SK-N-SH treated with all-trans-retinoic acid at 6 μM for 48 hours (cell line): Measurements from ENCODE around the gene DHX38.

Experiments used
- ATAC-seq: fragments of 200-7000 bp; cut with Tn5 transposase; 3 replicates; pipeline ENCODE4 v1.9.1; 2020; ENCODE audit warnings: mild to moderate bottlenecking, moderate library complexity
- ARNTL ChIP-seq: fragments of 450-650 bp; formaldehyde crosslinking; IDR thresholded peaks from 2 replicates; pipeline ENCODE4 v1.5.0; 2020; ENCODE audit warnings: low read depth, mild to moderate bottlenecking, moderate library complexity, borderline replicate concordance
- BACH2 ChIP-seq: fragments of 250-450 bp; sonication (Bioruptor Pico); IDR thresholded peaks from 2 replicates; pipeline ENCODE4 v1.9.0; 2021; ENCODE audit warnings: mild to moderate bottlenecking, borderline replicate concordance
- CREB5 ChIP-seq: fragments of 250-450 bp; sonication (Bioruptor Pico); IDR thresholded peaks from 2 replicates; pipeline ENCODE4 v1.5.1; 2020; ENCODE audit warnings: low read depth, mild to moderate bottlenecking, moderate library complexity
- CSDC2 ChIP-seq: fragments of 250-450 bp; sonication (Bioruptor Pico); IDR thresholded peaks from 2 replicates; pipeline ENCODE4 v1.5.0; 2020; ENCODE audit warnings: mild to moderate bottlenecking, moderate library complexity
- CSRNP3 ChIP-seq: fragments of 250-450 bp; sonication (Bioruptor Pico); IDR thresholded peaks from 2 replicates; pipeline ENCODE4 v1.5.1; 2021; ENCODE audit warnings: mild to moderate bottlenecking, moderate library complexity
- ESRRG ChIP-seq: fragments of 250-450 bp; sonication (Bioruptor Pico); IDR thresholded peaks from 2 replicates; pipeline ENCODE4 v1.6.1; 2021; ENCODE audit warnings: mild to moderate bottlenecking
- GLIS3 ChIP-seq: fragments of 250-450 bp; sonication (Bioruptor Pico); IDR thresholded peaks from 2 replicates; pipeline ENCODE4 v1.5.0; 2020; ENCODE audit warnings: mild to moderate bottlenecking, moderate library complexity
- ISL1 ChIP-seq: fragments of 250-450 bp; sonication (Bioruptor Pico); IDR thresholded peaks from 2 replicates; pipeline ENCODE4 v2.1.2; 2022; ENCODE audit warnings: mild to moderate bottlenecking, moderate library complexity
- PATZ1 ChIP-seq: fragments of 250-450 bp; sonication (Bioruptor Pico); IDR thresholded peaks from 2 replicates; pipeline ENCODE4 v1.8.0; 2020; ENCODE audit warnings: mild to moderate bottlenecking, moderate library complexity, borderline replicate concordance
- POU6F1 ChIP-seq: fragments of 250-450 bp; sonication (Bioruptor Pico); IDR thresholded peaks from 2 replicates; pipeline ENCODE4 v1.8.0; 2021; ENCODE audit warnings: low read depth, mild to moderate bottlenecking, moderate library complexity, borderline replicate concordance
- PPARA ChIP-seq: fragments of 250-450 bp; sonication (Bioruptor Pico); IDR thresholded peaks from 2 replicates; pipeline ENCODE4 v1.5.0; 2020; ENCODE audit warnings: mild to moderate bottlenecking, borderline replicate concordance
- RARB ChIP-seq: fragments of 250-450 bp; sonication (Bioruptor Pico); IDR thresholded peaks from 2 replicates; pipeline ENCODE4 v1.8.0; 2021; ENCODE audit warnings: mild to moderate bottlenecking, moderate library complexity
- SNAI2 ChIP-seq: fragments of 250-450 bp; sonication (Bioruptor Pico); IDR thresholded peaks from 2 replicates; pipeline ENCODE4 v1.5.0; 2020; ENCODE audit warnings: mild to moderate bottlenecking, moderate library complexity
- TCF4 ChIP-seq: fragments of 250-450 bp; sonication (Bioruptor Pico); IDR thresholded peaks from 2 replicates; pipeline ENCODE4 v1.8.0; 2021; ENCODE audit warnings: mild to moderate bottlenecking, moderate library complexity, borderline replicate concordance
- TOX ChIP-seq: fragments of 250-450 bp; sonication (Bioruptor Pico); IDR thresholded peaks from 2 replicates; pipeline ENCODE4 v1.8.0; 2021; ENCODE audit warnings: mild to moderate bottlenecking, moderate library complexity, borderline replicate concordance
- ZNF565 ChIP-seq: fragments of 450-650 bp; formaldehyde crosslinking; conservative IDR thresholded peaks from 2 replicates; pipeline ENCODE4 v1.5.0; 2020; ENCODE audit warnings: low read depth, mild to moderate bottlenecking, moderate library complexity
- ZNF70 ChIP-seq: fragments of 450-650 bp; formaldehyde crosslinking; IDR thresholded peaks from 2 replicates; pipeline ENCODE4 v1.5.0; 2020; ENCODE audit warnings: mild to moderate bottlenecking, moderate library complexity
- ZNF8 ChIP-seq: fragments of 450-650 bp; formaldehyde crosslinking; IDR thresholded peaks from 2 replicates; pipeline ENCODE4 v1.5.0; 2020; ENCODE audit warnings: mild to moderate bottlenecking, moderate library complexity

The DHX38 gene

GRCh38 chr16:72109300-72109699 lies 15.7 kb downstream of the DHX38 start:
- no peak for ATAC-seq
- TF ChIP-seq ARNTL (CRISPR knock-in tag), result no peak
- no peak for TF ChIP-seq RARB (CRISPR knock-in tag)
- no peak for TF ChIP-seq GLIS3 (CRISPR knock-in tag)
- TF ChIP-seq ISL1 (CRISPR knock-in tag), result no peak
- TF ChIP-seq CSRNP3 (CRISPR knock-in tag), result no peak
- no peak for TF ChIP-seq CREB5 (CRISPR knock-in tag)
- no peak for TF ChIP-seq TCF4 (CRISPR knock-in tag)
- TF ChIP-seq PPARA (CRISPR knock-in tag), result no peak

- no peak for ATAC-seq
Measured at GRCh38 chr16:72109966-72110530, 16.4 kb downstream of the DHX38 start.

GRCh38 chr16:72110662-72111615 lies 17.3 kb downstream of the DHX38 start:
- ATAC-seq, result no peak
- TF ChIP-seq PPARA (CRISPR knock-in tag) (no peak), CSDC2 (CRISPR knock-in tag) (no peak), TOX (CRISPR knock-in tag) (no peak), CSRNP3 (CRISPR knock-in tag) (no peak), PATZ1 (CRISPR knock-in tag) (no peak), ZNF565 (CRISPR knock-in tag) (no peak)
- TF ChIP-seq, all 23 proteins: peak for 0

More at GRCh38 chr16:72109966-72110530, 16.4 kb downstream of the DHX38 start:
- no peak for TF ChIP-seq BACH2 (CRISPR knock-in tag)
- no peak for TF ChIP-seq CSRNP3 (CRISPR knock-in tag)
- no peak for TF ChIP-seq ZNF70 (CRISPR knock-in tag)
- no peak for TF ChIP-seq PATZ1 (CRISPR knock-in tag)
- no peak for TF ChIP-seq GLIS3 (CRISPR knock-in tag)
- TF ChIP-seq POU6F1 (CRISPR knock-in tag), result no peak
- TF ChIP-seq TCF4 (CRISPR knock-in tag), result no peak
- no peak for TF ChIP-seq ZNF8
- TF ChIP-seq ARNTL (CRISPR knock-in tag), result no peak
- TF ChIP-seq SNAI2 (CRISPR knock-in tag), result no peak
- no peak for TF ChIP-seq ESRRG (CRISPR knock-in tag)
